IMR-90 (cell line): Measurements from ENCODE around the gene ERC2. TPM values are rescaled to one million over a fixed set of nuclear protein-coding genes. Genes with fewer than 3 reads are reported as not detected.

Experiments used
- ATAC-seq: fragments of 200-7000 bp; cut with Tn5 transposase; 2 replicates; pipeline ENCODE4 v1.9.1; 2020; ENCODE audit warnings: low read depth, mild to moderate bottlenecking, moderate library complexity
- BruUV-seq: library from RNA; stranded (reverse); fragments of 400-500 nt; replicated peaks from 2 replicates; lab custom pipeline; 2021; lab: Mats Ljungman, UMichigan
- CTCF ChIA-PET: fragments of 300-600 bp; formaldehyde crosslinking; extraction: SDS; loops from one replicate; lab custom pipeline; 2021; ENCODE audit warnings: antibody characterized with exemption; lab: Yijun Ruan, JAX
- POLR2A ChIA-PET: fragments of 300-600 bp; sonication (Branson Sonifier 250); formaldehyde crosslinking; loops from one replicate; lab custom pipeline; 2022; ENCODE audit warnings: antibody characterized with exemption; ENCODE audit not compliant: unreplicated experiment; lab: Charles Lee
- DNase-seq: peaks from one replicate; pipeline ENCODE4 v3.0.0; 2013
- H2AFZ ChIP-seq: replicated peaks from 2 replicates; pipeline ENCODE3; 2013; ENCODE audit warnings: low read length, mild to moderate bottlenecking; ENCODE audit not compliant: poor library complexity
- H2AK5ac ChIP-seq: 2 replicates; pipeline ENCODE4 v1.6.1; 2013; ENCODE audit warnings: low read depth, low read length, inconsistent platforms
- H2AK9ac ChIP-seq: replicated peaks from 2 replicates; pipeline ENCODE3; 2013; ENCODE audit warnings: mild to moderate bottlenecking, low read depth, low read length, moderate library complexity; ENCODE audit not compliant: poor library complexity
- H2BK120ac ChIP-seq: 2 replicates; pipeline ENCODE4 v1.6.1; 2013; ENCODE audit warnings: low read depth, low read length, inconsistent platforms
- H2BK15ac ChIP-seq: 3 replicates; pipeline ENCODE4 v1.6.1; 2013; ENCODE audit warnings: low read depth, low read length, inconsistent platforms
- H2BK20ac ChIP-seq: 2 replicates; pipeline ENCODE4 v1.6.1; 2013; ENCODE audit warnings: low read depth, mild to moderate bottlenecking, inconsistent platforms, low read length, moderate library complexity
- H2BK5ac ChIP-seq: 2 replicates; pipeline ENCODE4 v1.6.1; 2013; ENCODE audit warnings: mild to moderate bottlenecking, low read depth, low read length, inconsistent platforms; ENCODE audit not compliant: poor library complexity, severe bottlenecking
- H3K14ac ChIP-seq: replicated peaks from 2 replicates; pipeline ENCODE4 v1.6.1; 2013; ENCODE audit warnings: low read depth, low read length, inconsistent platforms
- H3K18ac ChIP-seq: 2 replicates; pipeline ENCODE4 v1.6.1; 2013; ENCODE audit warnings: low read depth, low read length, control low read depth
- H3K23ac ChIP-seq: 2 replicates; pipeline ENCODE4 v1.6.1; 2013; ENCODE audit warnings: low read depth, low read length, inconsistent platforms
- H3K27ac ChIP-seq: 2 replicates; pipeline ENCODE4 v1.5.1; 2013; ENCODE audit warnings: mild to moderate bottlenecking, control low read depth, low read length; ENCODE audit not compliant: insufficient read depth
- H3K27me3 ChIP-seq: 2 replicates; pipeline ENCODE4 v1.6.1; 2013; ENCODE audit warnings: low read length; ENCODE audit not compliant: control insufficient read depth, insufficient read depth
- H3K36me3 ChIP-seq: 2 replicates; pipeline ENCODE4 v1.6.1; 2013; ENCODE audit warnings: low read length, mixed read lengths; ENCODE audit not compliant: control insufficient read depth, insufficient read depth
- H3K4ac ChIP-seq: 2 replicates; pipeline ENCODE4 v1.6.1; 2013; ENCODE audit warnings: low read depth, low read length, inconsistent platforms
- H3K4me1 ChIP-seq: 2 replicates; pipeline ENCODE4 v1.6.1; 2013; ENCODE audit warnings: low read length, mixed read lengths; ENCODE audit not compliant: control insufficient read depth, insufficient read depth
- H3K4me2 ChIP-seq: 2 replicates; pipeline ENCODE4 v1.6.1; 2013; ENCODE audit warnings: low read depth, mild to moderate bottlenecking, control low read depth, low read length, moderate library complexity
- H3K4me3 ChIP-seq: 2 replicates; pipeline ENCODE4 v1.5.1; 2013; ENCODE audit warnings: low read depth, mild to moderate bottlenecking, control low read depth, low read length, moderate library complexity; ENCODE audit not compliant: insufficient read depth
- H3K56ac ChIP-seq: 2 replicates; pipeline ENCODE4 v1.6.1; 2013; ENCODE audit warnings: low read length, inconsistent platforms; ENCODE audit not compliant: insufficient read depth; ENCODE audit errors: extremely low read depth
- H3K79me1 ChIP-seq, 2 experiments: 2 replicates each; pipeline ENCODE4 v1.6.1; 2013; ENCODE audit warnings: low read length in 2 of 2, inconsistent platforms in 1 of 2, low read depth in 1 of 2
- H3K9ac ChIP-seq: 2 replicates; pipeline ENCODE4 v1.6.1; 2013; ENCODE audit warnings: low read depth, low read length, control low read depth
- H3K9me1 ChIP-seq: 2 replicates; pipeline ENCODE4 v1.6.1; 2013; ENCODE audit warnings: low read length, inconsistent platforms; ENCODE audit not compliant: insufficient read depth
- H3K9me3 ChIP-seq: 2 replicates; pipeline ENCODE4 v1.6.1; 2013; ENCODE audit warnings: low read length; ENCODE audit not compliant: control insufficient read depth, insufficient read depth
- H4K20me1 ChIP-seq: 2 replicates; pipeline ENCODE4 v1.6.1; 2013; ENCODE audit warnings: low read length, inconsistent platforms; ENCODE audit not compliant: insufficient read depth
- H4K5ac ChIP-seq: 2 replicates; pipeline ENCODE4 v1.6.1; 2013; ENCODE audit warnings: mild to moderate bottlenecking, low read depth, low read length, control low read depth
- H4K8ac ChIP-seq, 2 experiments: 2 replicates each; pipeline ENCODE4 v1.6.1; 2013; ENCODE audit warnings: low read depth in 2 of 2, low read length in 2 of 2, control low read depth in 1 of 2, inconsistent platforms in 1 of 2
- H4K91ac ChIP-seq: 2 replicates; pipeline ENCODE4 v1.6.1; 2013; ENCODE audit warnings: low read depth, low read length, inconsistent platforms; ENCODE audit not compliant: insufficient read depth
- BHLHE40 ChIP-seq: fragments of 150-350 bp; IDR thresholded peaks from 2 replicates; pipeline ENCODE4 v1.6.1; 2016; ENCODE audit warnings: mild to moderate bottlenecking, low read depth, low read length
- FOS ChIP-seq: fragments of 150-350 bp; IDR thresholded peaks from 2 replicates; pipeline ENCODE4 v1.6.1; 2016; ENCODE audit warnings: low read depth, low read length
- MAFK ChIP-seq: IDR thresholded peaks from 2 replicates; pipeline ENCODE4 v1.6.1; 2012; ENCODE audit warnings: low read depth, low read length, improper control_type of control experiment
- POLR2A ChIP-seq: IDR thresholded peaks from 2 replicates; pipeline ENCODE4 v1.6.1; 2012; ENCODE audit warnings: mild to moderate bottlenecking, low read depth, low read length
- RCOR1 ChIP-seq: IDR thresholded peaks from 2 replicates; pipeline ENCODE4 v1.6.1; 2012; ENCODE audit warnings: mild to moderate bottlenecking, low read length, improper control_type of control experiment; ENCODE audit not compliant: insufficient replicate concordance
- SMC3 ChIP-seq: fragments of 150-350 bp; IDR thresholded peaks from 2 replicates; pipeline ENCODE4 v1.6.1; 2016; ENCODE audit warnings: low read depth, mild to moderate bottlenecking, antibody characterized with exemption, low read length, moderate library complexity
- WGBS, 2 experiments: methylation state at CpG; one replicate each; pipeline versions ENCODE4 v1.1.5 to v1.1.7; 2013; ENCODE audit warnings: missing lambda C conversion rate in 2 of 2; ENCODE audit not compliant: insufficient read length in 1 of 2; ENCODE audit errors: extremely low coverage in 2 of 2; 5-methylcytosine and 5-hydroxymethylcytosine counted together
- dilution Hi-C: fragments of 300-500 bp; cut with HindIII; formaldehyde crosslinking; loops from one replicate; pipeline ENCODE4 v1.14.3; 2018; ENCODE audit warnings: low sequenced_read_pairs; ENCODE audit not compliant: unreplicated experiment
- in situ Hi-C: fragments of 300-500 bp; cut with MboI; formaldehyde crosslinking; loops from 3 replicates; pipeline ENCODE4 v1.14.3; 2019; ENCODE audit warnings: low sequenced_read_pairs, inconsistent platforms, mixed read lengths
- intact Hi-C: fragments of 100-400 bp; cut with micrococcal nuclease; formaldehyde crosslinking; loops from 2 replicates; pipeline ENCODE4 v1.10.0; 2022
- polyA plus RNA-seq, 3 experiments: library from polyadenylated mRNA; depleted of rRNA; stranded (reverse); fragments of >200 nt; gene quantifications; 2 replicates each; pipeline ENCODE4 v1.2.3, GENCODE V29; 2012; ENCODE audit warnings: low replicate concordance in 1 of 3
- total RNA-seq: library from RNA; depleted of rRNA; stranded (reverse); fragments of >200 nt; gene quantifications from 2 replicates; pipeline ENCODE4 v1.2.3, GENCODE V29; 2012
- TF ChIP-seq, protein P1 (sequence below): conservative IDR thresholded peaks from 2 replicates; pipeline ENCODE4 v1.5.1; 2012; ENCODE audit warnings: mild to moderate bottlenecking, low read depth, low read length, improper control_type of control experiment
- TF ChIP-seq, protein P2 (sequence below): fragments of 150-350 bp; IDR thresholded peaks from 2 replicates; pipeline ENCODE4 v1.6.1; 2016; ENCODE audit warnings: low read depth, mild to moderate bottlenecking, low read length, moderate library complexity, borderline replicate concordance

Gene ERC2
- total and polyA plus RNA-seq, 2 of the 4 experiments (the other 2 are of a cell fraction): 0.17 to 0.18 TPM

DNA sequence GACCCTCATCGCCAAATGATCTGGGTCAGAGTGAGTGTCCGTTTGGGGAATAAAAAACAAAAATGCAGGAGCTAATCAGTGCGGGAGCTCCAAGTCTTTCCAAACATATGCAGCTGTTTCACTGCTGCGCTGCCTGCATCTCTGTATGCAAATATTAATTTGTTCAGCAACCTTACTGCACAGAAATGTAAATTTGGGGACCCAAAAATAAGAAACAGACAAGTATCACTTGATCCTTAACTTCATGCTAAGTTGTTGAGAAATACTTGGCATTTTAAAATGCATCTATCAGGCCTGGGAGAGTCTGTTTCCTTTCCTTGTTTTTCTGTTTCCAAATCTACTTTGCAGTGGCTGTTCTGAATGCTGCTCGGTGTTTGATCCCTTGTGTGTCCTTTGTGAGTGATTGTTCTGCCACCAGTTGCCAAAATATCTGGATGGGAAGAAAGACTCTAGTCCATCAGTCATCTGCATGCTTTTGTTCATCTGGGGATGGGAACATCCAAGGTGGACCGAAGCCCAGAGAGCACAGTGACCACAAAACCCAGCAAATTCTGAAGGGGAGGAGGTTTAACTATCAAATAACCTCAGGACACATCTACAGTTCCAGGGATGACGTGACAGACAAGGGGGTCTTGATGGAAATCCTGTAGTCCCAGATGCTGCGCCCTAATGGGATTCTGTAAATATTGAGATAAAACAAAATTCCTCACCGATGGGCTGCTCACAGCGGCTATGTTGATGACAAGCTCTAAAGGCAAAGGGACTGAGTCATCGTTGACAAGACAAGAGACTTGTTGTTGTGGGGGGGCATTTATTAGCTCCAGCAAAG, 781.6 kb downstream of the ERC2 start (continued):
- TF ChIP-seq RCOR1: peak; percentile 30
- TF ChIP-seq MAFK: no peak

DNA sequence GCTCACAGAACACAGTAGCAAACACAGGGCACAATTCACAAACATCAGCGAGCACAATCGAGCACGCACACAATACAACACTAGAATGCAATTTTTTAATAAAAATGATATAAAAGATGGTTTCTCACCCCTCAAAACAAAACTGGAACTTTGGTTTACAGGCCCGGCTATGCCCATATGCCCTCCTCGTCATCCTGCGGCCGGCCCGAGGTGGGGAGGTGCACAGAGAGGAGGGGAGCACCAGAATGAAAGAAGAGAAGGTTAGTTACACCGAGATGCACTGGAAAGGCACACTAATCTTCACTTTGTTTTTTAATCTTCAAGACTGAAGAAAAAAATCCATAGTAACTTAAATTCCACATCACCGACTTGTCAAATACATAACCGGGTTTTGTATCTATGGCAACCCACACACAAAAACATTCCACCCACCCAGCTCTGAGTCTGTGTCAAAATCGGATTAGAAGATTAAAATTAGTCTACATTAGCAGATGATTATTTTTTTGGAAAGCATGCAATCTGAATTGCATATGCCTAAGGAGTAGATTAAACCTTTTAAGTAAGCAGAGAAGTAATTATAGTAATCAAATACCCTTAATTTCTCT, 784.5 kb downstream of the ERC2 start:
- no peak overlapping the region for H2BK5ac ChIP-seq
- intact Hi-C loops: loop anchor here (1.0 kb wide), 1 partner anchor 47 kb away; no protein-coding TSS in a partner anchor

More for the DNA sequence above, 784.5 kb downstream of the ERC2 start:
- no peak for TF ChIP-seq POLR2A
- no peak for TF ChIP-seq SMC3
- TF ChIP-seq, protein P1, sequence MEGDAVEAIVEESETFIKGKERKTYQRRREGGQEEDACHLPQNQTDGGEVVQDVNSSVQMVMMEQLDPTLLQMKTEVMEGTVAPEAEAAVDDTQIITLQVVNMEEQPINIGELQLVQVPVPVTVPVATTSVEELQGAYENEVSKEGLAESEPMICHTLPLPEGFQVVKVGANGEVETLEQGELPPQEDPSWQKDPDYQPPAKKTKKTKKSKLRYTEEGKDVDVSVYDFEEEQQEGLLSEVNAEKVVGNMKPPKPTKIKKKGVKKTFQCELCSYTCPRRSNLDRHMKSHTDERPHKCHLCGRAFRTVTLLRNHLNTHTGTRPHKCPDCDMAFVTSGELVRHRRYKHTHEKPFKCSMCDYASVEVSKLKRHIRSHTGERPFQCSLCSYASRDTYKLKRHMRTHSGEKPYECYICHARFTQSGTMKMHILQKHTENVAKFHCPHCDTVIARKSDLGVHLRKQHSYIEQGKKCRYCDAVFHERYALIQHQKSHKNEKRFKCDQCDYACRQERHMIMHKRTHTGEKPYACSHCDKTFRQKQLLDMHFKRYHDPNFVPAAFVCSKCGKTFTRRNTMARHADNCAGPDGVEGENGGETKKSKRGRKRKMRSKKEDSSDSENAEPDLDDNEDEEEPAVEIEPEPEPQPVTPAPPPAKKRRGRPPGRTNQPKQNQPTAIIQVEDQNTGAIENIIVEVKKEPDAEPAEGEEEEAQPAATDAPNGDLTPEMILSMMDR: no peak
- TF ChIP-seq, protein P2, sequence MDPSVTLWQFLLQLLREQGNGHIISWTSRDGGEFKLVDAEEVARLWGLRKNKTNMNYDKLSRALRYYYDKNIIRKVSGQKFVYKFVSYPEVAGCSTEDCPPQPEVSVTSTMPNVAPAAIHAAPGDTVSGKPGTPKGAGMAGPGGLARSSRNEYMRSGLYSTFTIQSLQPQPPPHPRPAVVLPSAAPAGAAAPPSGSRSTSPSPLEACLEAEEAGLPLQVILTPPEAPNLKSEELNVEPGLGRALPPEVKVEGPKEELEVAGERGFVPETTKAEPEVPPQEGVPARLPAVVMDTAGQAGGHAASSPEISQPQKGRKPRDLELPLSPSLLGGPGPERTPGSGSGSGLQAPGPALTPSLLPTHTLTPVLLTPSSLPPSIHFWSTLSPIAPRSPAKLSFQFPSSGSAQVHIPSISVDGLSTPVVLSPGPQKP: no peak
- no peak for TF ChIP-seq RCOR1
- TF ChIP-seq FOS: no peak
- TF ChIP-seq BHLHE40: no peak
- Histone ChIP-seq H2BK20ac (no peak overlapping the region), H4K91ac (no peak overlapping the region), H4K20me1 (no peaks in the 10 kb centered on the region), H2BK15ac (no peak overlapping the region; the same call in 2 of the 3 replicates), H3K4me2 (no peak overlapping the region), H3K18ac (no peak overlapping the region), H2AK9ac (no peak overlapping the region), H2BK120ac (no peak overlapping the region), H3K9me1 (peaks cover 13% of the 10 kb centered on the region), H3K27ac (no peak overlapping the region), H2AK5ac (0 out of 2 replicates have a peak overlapping the region, but pooled peaks have one; percentile 20), H3K9me3 (no peaks in the 10 kb centered on the region), H3K79me1 (no peaks in the 10 kb centered on the region), H4K5ac (no peak overlapping the region), H3K14ac (no peak overlapping the region), H4K8ac (no peak overlapping the region), H3K27me3 (no peaks in the 10 kb centered on the region), H2AFZ (no peak overlapping the region), H3K4me1 (peaks cover 4% of the 10 kb centered on the region), H3K36me3 (no peaks in the 10 kb centered on the region), H3K4ac (no peak overlapping the region), H3K23ac (no peak overlapping the region), H3K56ac (no peak overlapping the region), H3K4me3 (no peak overlapping the region), H3K9ac (no peak overlapping the region)
- in situ Hi-C loops (no loop called here), dilution Hi-C loops (no loop called here)
- ATAC-seq (no peak), DNase-seq (peak; percentile 59)
- no CpG with 5 or more reads among the region's 12 CpGs for WGBS, 2 experiments
- ChIA-PET CTCF (no interaction called here), POLR2A (no interaction called here)
- BruUV-seq: no TSS peak
